Iris pigment epithelial cell (primary cell): ENCODE measurements around the gene CKAP2L.
"Not testable (repeated sequence)": the region's sequence is repeated elsewhere in the genome, so short reads cannot be mapped to it uniquely, and the experiment has no call there.

ENCODE experiments used
- DNase-seq: peaks from one replicate; pipeline ENCODE4 v3.0.0-alpha.2; 2011; ENCODE audit warnings: low read depth

CKAP2L gene

GRCh38 chr2:112709703-112710102 is 54.7 kb downstream of the CKAP2L start:
- DNase-seq = no peak

GRCh38 chr2:112708968-112709367 is 55.4 kb downstream of the CKAP2L start:
- no peak for DNase-seq

- not testable (repeated sequence) for DNase-seq
Observed at GRCh38 chr2:112706947-112707346, 57.5 kb downstream of the CKAP2L start.

GRCh38 chr2:112706170-112706664 is 58.2 kb downstream of the CKAP2L start:
- DNase-seq = peak; percentile 87

GRCh38 chr2:112705575-112705974 is 58.8 kb downstream of the CKAP2L start:
- DNase-seq = peak; percentile 26

- no peak for DNase-seq
Observed at GRCh38 chr2:112703684-112704083, 60.7 kb downstream of the CKAP2L start.

GRCh38 chr2:112701052-112701451 is 63.4 kb downstream of the CKAP2L start:
- no peak for DNase-seq

GRCh38 chr2:112699984-112700667 is 64.3 kb downstream of the CKAP2L start:
- peak; percentile 28 for DNase-seq

GRCh38 chr2:112698834-112699515 is 65.4 kb downstream of the CKAP2L start:
- DNase-seq = no peak

- no peak for DNase-seq
Observed at GRCh38 chr2:112694182-112694581, 70.2 kb downstream of the CKAP2L start.

GRCh38 chr2:112693596-112693995 is 70.8 kb downstream of the CKAP2L start:
- no peak for DNase-seq

- no peak for DNase-seq
Observed at GRCh38 chr2:112692918-112693317, 71.5 kb downstream of the CKAP2L start.

GRCh38 chr2:112692495-112692911 is 71.9 kb downstream of the CKAP2L start:
- DNase-seq = peak; percentile 98

- no peak for DNase-seq
Observed at GRCh38 chr2:112691881-112692281, 72.5 kb downstream of the CKAP2L start.

- peak; percentile 76 for DNase-seq
Observed at GRCh38 chr2:112690853-112691401, 73.5 kb downstream of the CKAP2L start.

GRCh38 chr2:112688086-112688880 is 76.1 kb downstream of the CKAP2L start:
- peak; percentile 33 for DNase-seq

- DNase-seq = no peak
Observed at GRCh38 chr2:112687522-112687921, 76.9 kb downstream of the CKAP2L start.
